ENCODE data around the gene TMEM108.

Gene TMEM108

DNA sequence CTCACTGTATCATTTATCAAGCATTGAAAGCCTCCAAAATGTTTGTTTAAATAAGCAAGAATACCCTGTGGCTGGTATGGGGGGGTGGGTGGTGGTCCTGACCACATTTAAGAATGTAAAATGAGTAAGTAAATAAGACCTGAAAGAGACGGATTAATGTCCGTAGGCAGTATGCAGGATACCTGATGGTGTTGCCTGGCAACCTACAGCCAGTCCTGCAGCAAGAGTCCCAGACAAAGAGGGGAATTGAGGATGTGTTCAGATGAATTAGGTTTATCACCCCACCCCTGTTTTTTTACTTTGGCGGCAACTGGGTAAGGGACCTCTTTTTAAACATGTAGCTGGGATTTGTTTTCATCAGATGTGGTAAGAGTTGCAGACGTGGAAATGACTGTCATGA, 261.9 kb downstream of the TMEM108 start:
- DNase-seq (ENCODE audit: extremely low read depth, insufficient read length): no peak
- no peaks in the 10 kb centered on the region for H3K36me3 ChIP-seq (ENCODE audit: control insufficient read depth, insufficient read depth, low read length)
- H3K27me3 ChIP-seq (replicated peaks; ENCODE audit: control insufficient read depth, insufficient read depth, low read length): no peaks in the 10 kb centered on the region; the same call in 1 of the 2 replicates
- no peak overlapping the region for H3K4me3 ChIP-seq (replicated peaks; ENCODE audit: low read depth, low read length)
- no peak for TF ChIP-seq CTCF (IDR thresholded peaks at IDR 0.05; ENCODE audit: insufficient read depth, low read length, poor library complexity, severe bottlenecking)

GRCh38 chr3:133301194-133301593, 263.0 kb downstream of the TMEM108 start:
- no peak for DNase-seq (ENCODE audit: extremely low read depth, insufficient read length)

DNA sequence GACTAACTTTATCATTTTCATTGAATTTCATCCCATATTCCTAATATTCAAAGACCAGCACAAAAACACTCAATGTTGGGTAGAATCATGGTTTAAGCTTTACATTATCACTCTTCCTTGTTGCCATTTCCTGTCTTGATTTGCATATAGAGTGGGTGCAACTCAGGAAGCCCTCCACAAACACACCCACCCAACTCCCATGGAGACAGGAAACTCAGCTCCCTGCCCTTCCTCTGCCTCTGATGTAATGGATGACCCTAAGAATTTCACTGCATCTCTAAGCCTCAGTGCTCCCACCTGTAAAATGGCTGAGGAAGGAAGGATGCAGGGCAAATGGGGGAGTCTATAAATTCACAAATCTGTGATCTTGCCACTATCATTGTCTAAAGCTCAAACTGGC, 263.5 kb downstream of the TMEM108 start:
- H3K4me3 ChIP-seq (replicated peaks; ENCODE audit: low read depth, low read length): no peak overlapping the region
- no peak for TF ChIP-seq CTCF (IDR thresholded peaks at IDR 0.05; ENCODE audit: insufficient read depth, low read length, poor library complexity, severe bottlenecking)
- no peaks in the 10 kb centered on the region for H3K36me3 ChIP-seq (ENCODE audit: control insufficient read depth, insufficient read depth, low read length)
- DNase-seq (ENCODE audit: extremely low read depth, insufficient read length): no peak
- no peaks in the 10 kb centered on the region for H3K27me3 ChIP-seq (replicated peaks; ENCODE audit: control insufficient read depth, insufficient read depth, low read length)

More at GRCh38 chr3:133301194-133301593, 263.0 kb downstream of the TMEM108 start:
- no peaks in the 10 kb centered on the region; the same call in 1 of the 2 replicates for H3K27me3 ChIP-seq (replicated peaks; ENCODE audit: control insufficient read depth, insufficient read depth, low read length)
- no peak for TF ChIP-seq CTCF (IDR thresholded peaks at IDR 0.05; ENCODE audit: insufficient read depth, low read length, poor library complexity, severe bottlenecking)
- H3K36me3 ChIP-seq (ENCODE audit: control insufficient read depth, insufficient read depth, low read length): no peaks in the 10 kb centered on the region
- no peak overlapping the region for H3K4me3 ChIP-seq (replicated peaks; ENCODE audit: low read depth, low read length)

- Histone ChIP-seq H3K4me3 (replicated peaks; ENCODE audit: low read depth, low read length) (no peak overlapping the region), H3K36me3 (ENCODE audit: control insufficient read depth, insufficient read depth, low read length) (no peaks in the 10 kb centered on the region), H3K27me3 (replicated peaks; ENCODE audit: control insufficient read depth, insufficient read depth, low read length) (no peaks in the 10 kb centered on the region)
- DNase-seq (ENCODE audit: extremely low read depth, insufficient read length): no peak
- no peak for TF ChIP-seq CTCF (IDR thresholded peaks at IDR 0.05; ENCODE audit: insufficient read depth, low read length, poor library complexity, severe bottlenecking)
Measured at GRCh38 chr3:133303430-133303829, 265.2 kb downstream of the TMEM108 start.

GRCh38 chr3:133317866-133318265, 279.7 kb downstream of the TMEM108 start:
- no peaks in the 10 kb centered on the region for H3K27me3 ChIP-seq (replicated peaks; ENCODE audit: control insufficient read depth, insufficient read depth, low read length)
- no peaks in the 10 kb centered on the region for H3K36me3 ChIP-seq (ENCODE audit: control insufficient read depth, insufficient read depth, low read length)
- no peak overlapping the region for H3K4me3 ChIP-seq (replicated peaks; ENCODE audit: low read depth, low read length)
- TF ChIP-seq CTCF (IDR thresholded peaks at IDR 0.05; ENCODE audit: insufficient read depth, low read length, poor library complexity, severe bottlenecking): no peak
- DNase-seq (ENCODE audit: extremely low read depth, insufficient read length): no peak

DNA sequence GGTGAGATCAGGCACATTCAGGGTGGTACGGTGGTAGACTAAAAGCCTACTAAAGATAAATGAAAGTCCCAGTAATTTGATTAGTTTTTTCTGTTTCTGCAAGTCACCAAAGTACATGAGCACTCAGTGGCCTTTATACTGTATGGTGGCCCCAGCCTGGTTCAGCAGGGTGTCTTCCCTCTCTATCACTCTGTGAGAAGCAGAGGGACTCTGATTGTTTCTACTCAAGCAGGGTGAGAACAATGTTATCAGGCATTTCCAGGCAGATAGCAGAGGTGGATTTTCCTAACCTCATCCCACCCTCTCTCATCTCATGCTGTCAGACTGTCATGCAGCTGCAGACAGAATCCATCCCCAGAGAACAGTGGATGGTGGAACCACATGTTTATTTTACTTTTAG, 290.2 kb downstream of the TMEM108 start:
- Histone ChIP-seq H3K27me3 (replicated peaks; ENCODE audit: control insufficient read depth, insufficient read depth, low read length) (no peaks in the 10 kb centered on the region), H3K4me3 (replicated peaks; ENCODE audit: low read depth, low read length) (no peak overlapping the region), H3K36me3 (ENCODE audit: control insufficient read depth, insufficient read depth, low read length) (no peaks in the 10 kb centered on the region)
- no peak for TF ChIP-seq CTCF (IDR thresholded peaks at IDR 0.05; ENCODE audit: insufficient read depth, low read length, poor library complexity, severe bottlenecking)
- DNase-seq (ENCODE audit: extremely low read depth, insufficient read length): no peak

All from GM06990 (cell line).